Activated CD8-positive, alpha-beta T cell treated with anti-CD3 and anti-CD28 coated beads for 36 hours (primary cell): Measurements from ENCODE around the gene HELT. TPM values are rescaled to one million over a fixed set of nuclear protein-coding genes. Genes with fewer than 3 reads are reported as not detected.

ENCODE experiments used
- ATAC-seq: fragments of 200-7000 bp; cut with Tn5 transposase; one replicate; pipeline ENCODE4 v1.10.0; 2021; ENCODE audit warnings: mild to moderate bottlenecking, moderate library complexity
- CTCF ChIA-PET: fragments of 350-600 bp; sonication (Branson Sonifier 250); formaldehyde crosslinking; loops from one replicate; lab custom pipeline; 2021; ENCODE audit warnings: antibody characterized with exemption; lab: Charles Lee
- POLR2A ChIA-PET: fragments of 350-600 bp; sonication (Branson Sonifier 250); formaldehyde crosslinking; loops from one replicate; lab custom pipeline; 2021; ENCODE audit warnings: antibody characterized with exemption; lab: Charles Lee
- DNase-seq: peaks from one replicate; pipeline ENCODE4 v3.0.0-alpha.2; 2020
- H3K27ac Mint-ChIP-seq: one replicate; pipeline ENCODE4 v1.8.0; 2021; ENCODE audit warnings: mild to moderate bottlenecking, mixed read lengths
- H3K27me3 Mint-ChIP-seq: one replicate; pipeline ENCODE4 v1.8.0; 2021; ENCODE audit warnings: mixed read lengths
- H3K36me3 Mint-ChIP-seq: one replicate; pipeline ENCODE4 v1.8.0; 2021; ENCODE audit warnings: low read depth, mixed read lengths
- H3K4me1 Mint-ChIP-seq: one replicate; pipeline ENCODE4 v1.8.0; 2021; ENCODE audit warnings: low read depth, mixed read lengths
- H3K4me3 Mint-ChIP-seq: one replicate; pipeline ENCODE4 v1.8.0; 2021; ENCODE audit warnings: mild to moderate bottlenecking, moderate library complexity, mixed read lengths
- H3K9me3 Mint-ChIP-seq: one replicate; pipeline ENCODE4 v1.8.0; 2021; ENCODE audit warnings: mixed read lengths
- intact Hi-C: fragments of 100-400 bp; cut with micrococcal nuclease; formaldehyde crosslinking; loops from one replicate; pipeline ENCODE4 v1.10.0; 2022
- total RNA-seq, 2 experiments: library from RNA; stranded (reverse); gene quantifications; one replicate each; pipeline ENCODE4 v1.2.3, GENCODE V29; 2021
- TF ChIP-seq, protein P1 (sequence below): fragments of 200-600 bp; IDR thresholded peaks from one replicate; pipeline ENCODE4 v1.8.0; 2022; ENCODE audit warnings: antibody characterized with exemption, mild to moderate bottlenecking

The HELT gene
- total RNA-seq, 2 experiments from 2014 or later: not detected

- H3K36me3 Mint-ChIP-seq: no peaks in the 10 kb centered on the region
- no peaks in the 10 kb centered on the region for H3K4me1 Mint-ChIP-seq
- peaks cover 10% of the 10 kb centered on the region for H3K27me3 Mint-ChIP-seq
- ChIA-PET CTCF (interaction anchor here (1.0 to 1.4 kb wide), 2 partner anchors 28 to 232 kb away, joined by 3 to 4 read pairs; no protein-coding TSS in a partner anchor), POLR2A (no interaction called here)
- no peak overlapping the region for H3K27ac Mint-ChIP-seq
- H3K4me3 Mint-ChIP-seq: no peak overlapping the region
- no peaks in the 10 kb centered on the region for H3K9me3 Mint-ChIP-seq
- intact Hi-C loops: no loop called here
- no peak for ATAC-seq
- no peak for DNase-seq
- TF ChIP-seq, protein P1, sequence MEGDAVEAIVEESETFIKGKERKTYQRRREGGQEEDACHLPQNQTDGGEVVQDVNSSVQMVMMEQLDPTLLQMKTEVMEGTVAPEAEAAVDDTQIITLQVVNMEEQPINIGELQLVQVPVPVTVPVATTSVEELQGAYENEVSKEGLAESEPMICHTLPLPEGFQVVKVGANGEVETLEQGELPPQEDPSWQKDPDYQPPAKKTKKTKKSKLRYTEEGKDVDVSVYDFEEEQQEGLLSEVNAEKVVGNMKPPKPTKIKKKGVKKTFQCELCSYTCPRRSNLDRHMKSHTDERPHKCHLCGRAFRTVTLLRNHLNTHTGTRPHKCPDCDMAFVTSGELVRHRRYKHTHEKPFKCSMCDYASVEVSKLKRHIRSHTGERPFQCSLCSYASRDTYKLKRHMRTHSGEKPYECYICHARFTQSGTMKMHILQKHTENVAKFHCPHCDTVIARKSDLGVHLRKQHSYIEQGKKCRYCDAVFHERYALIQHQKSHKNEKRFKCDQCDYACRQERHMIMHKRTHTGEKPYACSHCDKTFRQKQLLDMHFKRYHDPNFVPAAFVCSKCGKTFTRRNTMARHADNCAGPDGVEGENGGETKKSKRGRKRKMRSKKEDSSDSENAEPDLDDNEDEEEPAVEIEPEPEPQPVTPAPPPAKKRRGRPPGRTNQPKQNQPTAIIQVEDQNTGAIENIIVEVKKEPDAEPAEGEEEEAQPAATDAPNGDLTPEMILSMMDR: no peak
Observed at GRCh38 chr4:184977747-184978146, 40.5 kb upstream of the HELT start.

DNA sequence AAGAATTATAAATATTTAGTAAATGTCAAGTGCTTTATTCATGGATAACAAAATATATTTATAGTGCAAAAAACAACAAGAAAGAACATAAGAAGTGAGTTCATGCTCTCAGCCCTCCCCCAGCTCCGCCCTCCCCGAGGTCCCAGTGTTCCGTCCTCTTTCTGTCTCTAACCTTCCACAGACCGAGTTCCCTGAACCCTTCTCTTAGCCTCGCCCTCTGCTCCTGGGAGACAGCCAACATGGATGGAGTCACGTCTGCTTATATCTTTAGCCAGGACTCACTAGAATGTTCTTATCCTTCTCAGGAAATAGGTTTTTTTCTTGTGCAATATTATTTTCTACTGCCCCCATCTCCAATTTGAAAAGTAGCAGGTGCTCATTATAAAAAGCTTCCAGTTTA, 40.1 kb upstream of the HELT start:
- H3K9me3 Mint-ChIP-seq: no peaks in the 10 kb centered on the region
- intact Hi-C loops: no loop called here
- no peak overlapping the region for H3K4me3 Mint-ChIP-seq
- no peaks in the 10 kb centered on the region for H3K36me3 Mint-ChIP-seq
- H3K4me1 Mint-ChIP-seq: no peaks in the 10 kb centered on the region
- DNase-seq (no peak), ATAC-seq (no peak)
- peaks cover 8% of the 10 kb centered on the region for H3K27me3 Mint-ChIP-seq
- CTCF ChIA-PET: interaction anchor here (1.0 to 1.4 kb wide), 2 partner anchors 27 to 233 kb away, joined by 3 to 4 read pairs; no protein-coding TSS in a partner anchor
- H3K27ac Mint-ChIP-seq: no peak overlapping the region
- TF ChIP-seq, protein P1: no peak
- POLR2A ChIA-PET: no interaction called here

DNA sequence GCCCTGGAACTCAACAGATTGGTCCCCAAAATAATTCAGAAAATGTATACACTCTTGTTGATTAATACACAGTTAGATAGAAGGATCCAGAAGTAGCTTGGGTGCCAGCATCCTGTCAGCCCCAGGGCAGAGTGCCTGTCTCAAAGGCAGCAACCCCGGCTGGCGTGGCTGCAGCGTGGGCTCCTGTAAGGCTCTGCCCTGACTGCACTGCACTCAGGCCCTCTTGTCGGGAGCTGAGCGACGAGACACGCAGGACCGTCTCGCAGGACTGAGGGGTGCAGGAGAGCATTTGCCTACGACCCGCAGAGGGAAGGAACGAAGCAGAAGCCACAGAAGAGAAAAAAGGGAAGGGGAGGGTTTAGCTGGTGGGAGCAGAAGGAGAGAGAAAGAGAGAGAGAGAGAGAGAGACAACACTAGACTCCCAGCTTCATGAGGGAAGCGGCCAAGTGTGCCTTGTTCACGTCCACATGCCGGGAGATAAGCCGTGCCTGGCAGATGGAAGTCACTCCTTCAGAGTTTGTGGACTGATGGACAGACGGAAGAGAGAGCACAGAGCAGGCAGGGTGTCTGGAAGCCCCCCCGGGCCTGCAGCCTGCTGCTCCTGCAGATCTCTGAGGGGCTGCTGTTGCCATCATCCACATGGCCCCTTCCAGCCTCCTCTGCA, 38.7 kb upstream of the HELT start:
- CTCF ChIA-PET: no interaction called here

GRCh38 chr4:184980261-184980660, 38.0 kb upstream of the HELT start:
- Mint-ChIP-seq H3K27ac (no peak overlapping the region), H3K4me1 (no peaks in the 10 kb centered on the region), H3K27me3 (peaks cover 6% of the 10 kb centered on the region), H3K36me3 (no peaks in the 10 kb centered on the region), H3K4me3 (no peak overlapping the region), H3K9me3 (no peaks in the 10 kb centered on the region)
- ChIA-PET CTCF (interaction anchor here (2.7 kb wide), 1 partner anchor 235 kb away, joined by 8 read pairs; no protein-coding TSS in a partner anchor), POLR2A (no interaction called here)
- intact Hi-C loops: loop anchor here (10.0 kb wide), 1 partner anchor 235 kb away; no protein-coding TSS in a partner anchor
- TF ChIP-seq, protein P1: no peak
- ATAC-seq (no peak), DNase-seq (no peak)

More for the DNA sequence above, 38.7 kb upstream of the HELT start:
- Mint-ChIP-seq H3K27me3 (peaks cover 8% of the 10 kb centered on the region), H3K9me3 (no peaks in the 10 kb centered on the region), H3K36me3 (no peaks in the 10 kb centered on the region), H3K4me1 (no peaks in the 10 kb centered on the region), H3K4me3 (no peak overlapping the region), H3K27ac (no peak overlapping the region)
- ATAC-seq (no peak), DNase-seq (no peak)
- TF ChIP-seq, protein P1: no peak
- POLR2A ChIA-PET: no interaction called here
- intact Hi-C loops: loop anchor here (10.0 kb wide), 1 partner anchor 235 kb away; no protein-coding TSS in a partner anchor

- no peaks in the 10 kb centered on the region for H3K27me3 Mint-ChIP-seq
- intact Hi-C loops: loop anchor here (10.0 kb wide), 1 partner anchor 239 kb away; no protein-coding TSS in a partner anchor
- no peak overlapping the region for H3K27ac Mint-ChIP-seq
- H3K36me3 Mint-ChIP-seq: no peaks in the 10 kb centered on the region
- CTCF ChIA-PET: interaction anchor here (1.1 to 1.9 kb wide), 2 partner anchors 112 to 238 kb away, joined by 3 to 7 read pairs; no protein-coding TSS in a partner anchor
- POLR2A ChIA-PET: no interaction called here
- TF ChIP-seq, protein P1: no peak
- ATAC-seq (peak; percentile 89), DNase-seq (peak; percentile 62)
- H3K4me3 Mint-ChIP-seq: no peak overlapping the region
- no peaks in the 10 kb centered on the region for H3K9me3 Mint-ChIP-seq
- H3K4me1 Mint-ChIP-seq: no peaks in the 10 kb centered on the region
Observed at GRCh38 chr4:184983672-184984356, 34.5 kb upstream of the HELT start.
